NT2/D1 (cell line): Measurements from ENCODE around the gene CKAP4.

Experiments used
- SUZ12 ChIP-seq: IDR thresholded peaks from 2 replicates; pipeline ENCODE4 v1.6.1; 2011; ENCODE audit not compliant: insufficient read length, insufficient read depth; ENCODE audit errors: extremely low read depth
- ZNF274 ChIP-seq: IDR thresholded peaks from 2 replicates; pipeline ENCODE4 v1.6.1; 2011; ENCODE audit warnings: mild to moderate bottlenecking, low read depth, low read length

DNA sequence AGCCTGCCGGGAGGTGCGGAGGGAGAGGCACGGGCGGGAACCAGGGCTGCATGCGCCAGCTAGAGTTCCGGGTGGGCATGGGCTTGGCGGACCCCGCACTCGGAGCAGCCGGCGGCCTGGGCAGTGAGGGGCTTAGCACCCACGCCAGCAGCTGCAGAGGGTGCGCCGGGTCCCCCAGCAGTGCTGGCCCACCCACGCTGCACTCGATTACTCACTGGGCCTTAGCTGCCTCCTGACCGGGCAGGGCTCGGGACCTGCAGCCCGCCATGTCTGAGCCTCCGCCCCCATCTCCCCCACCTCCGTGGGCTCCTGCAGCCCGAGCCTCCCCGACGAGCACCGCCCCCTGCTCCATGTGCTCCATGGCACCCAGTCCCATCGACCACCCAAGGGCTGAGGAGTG lies 14.8 kb downstream of the CKAP4 start:
- no peak for TF ChIP-seq ZNF274
- no peak for TF ChIP-seq SUZ12
